Measurements from ENCODE around the gene ANKMY2. TPM values are rescaled to one million over a fixed set of nuclear protein-coding genes. Genes with fewer than 3 reads are reported as not detected.

ANKMY2 gene
- total RNA-seq, 1 donor from 2014 or later: 26.4 TPM

DNA sequence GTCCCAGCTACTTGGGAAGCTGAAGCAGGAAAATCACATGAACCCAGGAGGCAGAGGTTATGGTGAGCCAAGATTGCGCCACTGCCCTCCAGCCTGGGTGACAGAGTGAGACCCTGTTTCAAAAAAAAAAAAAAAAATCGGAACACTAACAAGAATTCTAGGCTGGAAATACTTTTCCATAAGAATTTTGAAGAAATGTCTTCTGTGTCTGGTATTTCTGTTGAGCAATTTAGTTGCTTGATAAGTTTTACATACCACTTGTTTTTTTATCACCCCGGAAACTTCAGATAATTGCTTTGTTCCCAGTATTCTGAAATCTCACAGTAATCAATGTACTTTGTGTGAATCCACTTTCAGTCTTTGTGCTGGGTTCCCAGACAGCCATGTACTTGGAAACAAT is 26.3 kb upstream of the ANKMY2 start:
- Mint-ChIP-seq H3K27me3 (no peaks in the 10 kb centered on the region), H3K4me3 (ENCODE audit: low read depth) (no peak overlapping the region), H3K9me3 (ENCODE audit: low read depth) (peaks cover 7% of the 10 kb centered on the region), H3K36me3 (ENCODE audit: insufficient read depth) (peaks cover 33% of the 10 kb centered on the region), H3K27ac (no peak overlapping the region), H3K4me1 (ENCODE audit: low read depth) (no peaks in the 10 kb centered on the region)
- no peak for DNase-seq (ENCODE audit: low spot score, unreplicated experiment)
- no peak for TF ChIP-seq CTCF (IDR thresholded peaks at IDR 0.05; ENCODE audit: unreplicated experiment)

DNA sequence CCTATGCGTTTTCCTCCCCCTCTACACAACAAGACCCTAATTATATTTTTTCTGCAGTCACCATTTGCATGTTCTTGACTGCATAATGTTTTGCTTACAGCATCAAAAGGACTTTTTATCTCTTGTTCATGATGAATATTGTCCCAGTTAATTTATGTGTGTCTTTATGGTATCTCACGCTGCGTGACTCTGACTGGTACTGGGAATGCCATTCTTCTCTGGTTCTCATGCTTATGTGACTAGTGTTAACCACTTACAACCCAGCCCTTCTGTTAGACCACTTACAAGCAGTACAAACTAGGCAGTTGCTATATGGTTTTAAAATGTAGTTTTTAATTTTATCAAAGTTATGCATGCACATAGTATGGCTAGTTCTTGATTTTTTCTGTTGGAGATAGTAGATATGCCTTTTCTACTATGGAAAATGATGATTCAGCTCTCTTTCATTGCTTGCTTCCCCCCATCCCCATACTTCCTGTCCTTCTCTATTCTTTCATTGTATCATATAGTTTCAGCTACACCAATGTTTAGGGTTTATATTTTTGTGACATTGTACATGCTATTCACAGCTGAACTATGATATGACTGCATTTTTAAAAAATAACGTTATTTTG is 25.3 kb upstream of the ANKMY2 start:
- no peak for DNase-seq (ENCODE audit: low spot score, unreplicated experiment)
- no peaks in the 10 kb centered on the region for H3K27me3 Mint-ChIP-seq
- no peaks in the 10 kb centered on the region for H3K4me1 Mint-ChIP-seq (ENCODE audit: low read depth)
- no peak for TF ChIP-seq CTCF (IDR thresholded peaks at IDR 0.05; ENCODE audit: unreplicated experiment)
- H3K27ac Mint-ChIP-seq: no peak overlapping the region
- H3K9me3 Mint-ChIP-seq (ENCODE audit: low read depth): peaks cover 5% of the 10 kb centered on the region
- H3K4me3 Mint-ChIP-seq (ENCODE audit: low read depth): no peak overlapping the region
- peaks cover 30% of the 10 kb centered on the region for H3K36me3 Mint-ChIP-seq (ENCODE audit: insufficient read depth)

DNA sequence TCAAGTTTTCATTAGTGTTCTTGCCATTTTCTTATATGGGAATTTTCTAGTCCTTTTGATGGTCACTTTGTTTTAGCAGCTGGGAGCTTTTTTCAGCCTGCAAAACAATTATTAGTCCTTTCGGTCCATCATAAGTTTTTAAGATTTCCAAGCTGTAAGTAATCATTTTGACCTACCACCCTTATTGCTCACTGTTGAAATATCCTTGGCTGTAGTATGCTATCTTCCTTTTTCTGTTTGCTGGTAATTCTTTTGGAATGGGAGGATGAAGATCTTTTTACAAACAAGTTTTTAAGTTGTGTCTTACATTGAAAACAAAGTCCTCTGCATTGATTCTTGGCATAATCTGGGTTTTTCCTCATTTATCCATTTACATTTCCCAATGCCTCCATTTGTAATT is 24.5 kb upstream of the ANKMY2 start:
- no peaks in the 10 kb centered on the region for H3K27me3 Mint-ChIP-seq
- H3K4me1 Mint-ChIP-seq (ENCODE audit: low read depth): no peaks in the 10 kb centered on the region
- peaks cover 31% of the 10 kb centered on the region for H3K36me3 Mint-ChIP-seq (ENCODE audit: insufficient read depth)
- peaks cover 5% of the 10 kb centered on the region for H3K9me3 Mint-ChIP-seq (ENCODE audit: low read depth)
- H3K27ac Mint-ChIP-seq: no peak overlapping the region
- no peak for TF ChIP-seq CTCF (IDR thresholded peaks at IDR 0.05; ENCODE audit: unreplicated experiment)
- DNase-seq (ENCODE audit: low spot score, unreplicated experiment): no peak
- H3K4me3 Mint-ChIP-seq (ENCODE audit: low read depth): no peak overlapping the region

DNA sequence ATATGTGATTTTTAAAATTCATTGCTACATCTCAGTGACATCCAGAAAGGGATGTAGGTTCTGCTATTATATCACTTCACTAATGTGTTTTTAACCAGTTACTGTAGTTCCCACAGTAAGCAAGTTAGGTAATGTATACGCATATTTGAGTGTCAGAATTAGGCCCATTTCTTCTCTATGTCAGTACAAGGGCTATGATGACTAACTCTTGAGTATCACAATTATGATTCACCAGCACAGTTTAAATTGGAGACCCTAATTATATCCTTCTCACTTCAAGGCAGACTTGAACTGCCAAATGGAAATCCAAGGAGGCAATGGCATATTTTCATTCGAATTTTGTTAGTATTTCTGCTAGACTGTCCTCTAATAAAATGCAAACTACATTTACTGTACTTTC is 24.0 kb upstream of the ANKMY2 start:
- Mint-ChIP-seq H3K9me3 (ENCODE audit: low read depth) (peaks cover 5% of the 10 kb centered on the region), H3K27ac (no peak overlapping the region)

DNA sequence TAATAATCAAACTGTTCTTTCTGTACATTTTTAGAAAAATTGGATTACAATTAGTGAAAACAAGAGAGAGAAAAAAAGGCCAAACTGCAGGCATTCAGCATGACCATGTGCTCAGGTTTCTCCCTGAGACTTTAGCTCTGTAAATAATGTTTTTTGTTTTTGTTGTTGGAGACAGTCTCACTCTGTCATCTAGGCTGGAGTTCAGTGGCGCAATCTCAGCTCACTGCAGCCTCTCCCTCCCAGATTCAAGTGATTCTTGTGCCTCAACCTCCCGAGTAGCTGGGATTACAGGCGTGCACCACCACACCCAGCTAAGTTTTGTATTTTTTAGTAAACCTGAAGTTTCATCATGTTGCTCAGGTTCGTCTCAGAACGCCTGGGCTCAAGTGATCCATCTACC is 23.4 kb upstream of the ANKMY2 start:
- peaks cover 10% of the 10 kb centered on the region for H3K9me3 Mint-ChIP-seq (ENCODE audit: low read depth)
- no peaks in the 10 kb centered on the region for H3K27me3 Mint-ChIP-seq
- peaks cover 35% of the 10 kb centered on the region for H3K36me3 Mint-ChIP-seq (ENCODE audit: insufficient read depth)
- TF ChIP-seq CTCF (IDR thresholded peaks at IDR 0.05; ENCODE audit: unreplicated experiment): no peak
- no peak for DNase-seq (ENCODE audit: low spot score, unreplicated experiment)
- no peaks in the 10 kb centered on the region for H3K4me1 Mint-ChIP-seq (ENCODE audit: low read depth)
- H3K4me3 Mint-ChIP-seq (ENCODE audit: low read depth): no peak overlapping the region
- H3K27ac Mint-ChIP-seq: no peak overlapping the region

More for the DNA sequence above, 24.0 kb upstream of the ANKMY2 start:
- Mint-ChIP-seq H3K4me1 (ENCODE audit: low read depth) (no peaks in the 10 kb centered on the region), H3K36me3 (ENCODE audit: insufficient read depth) (peaks cover 31% of the 10 kb centered on the region), H3K4me3 (ENCODE audit: low read depth) (no peak overlapping the region), H3K27me3 (no peaks in the 10 kb centered on the region)
- TF ChIP-seq CTCF (IDR thresholded peaks at IDR 0.05; ENCODE audit: unreplicated experiment): no peak
- DNase-seq (ENCODE audit: low spot score, unreplicated experiment): no peak
